Measurements from ENCODE around the gene MED13L. TPM values are rescaled to one million over a fixed set of nuclear protein-coding genes. Genes with fewer than 3 reads are reported as not detected.
A peak's percentile ranks its signal among the peaks of the same experiment; 100 is the strongest.

Gene MED13L
- polyA plus RNA-seq, 1 donor (not counting 4 experiments of a cell fraction or from before 2014, with no cell fraction given): 31.7 TPM

DNA sequence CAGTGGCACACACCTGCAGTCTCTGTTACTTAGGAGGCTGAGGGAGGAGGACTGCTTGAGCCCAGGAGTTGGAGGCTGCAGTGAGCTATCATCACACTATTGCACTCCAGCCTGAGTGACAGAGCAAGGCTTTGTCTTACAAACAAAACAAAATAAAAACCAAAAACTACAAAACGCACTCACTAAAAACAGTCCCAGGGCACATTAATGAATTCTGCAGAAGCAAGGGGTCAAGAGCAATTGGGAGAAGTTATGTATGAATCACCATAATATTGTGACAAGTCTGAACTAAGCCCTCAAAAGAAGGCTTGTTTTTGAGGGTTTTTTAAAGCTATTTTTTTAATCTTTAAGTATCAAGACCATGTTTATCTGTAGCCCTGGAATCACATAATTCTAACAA lies 201.1 kb downstream of the MED13L start:
- Histone ChIP-seq H3K4me2 (ENCODE audit: control insufficient read depth, extremely low read depth, insufficient read depth, low read depth, low read length) (no peak overlapping the region), H3K79me2 (ENCODE audit: control insufficient read depth, insufficient read depth, low read length) (peaks cover 31% of the 10 kb centered on the region), H4K20me1 (ENCODE audit: control insufficient read depth, extremely low read depth, insufficient read depth, low read length) (peaks cover 5% of the 10 kb centered on the region), H3K9me3 (ENCODE audit: control insufficient read depth, low read depth, low read length) (no peaks in the 10 kb centered on the region), H3K4me3 (ENCODE audit: control insufficient read depth in 2 of 3, extremely low read depth in 1 of 3, insufficient read depth in 2 of 3, low read depth in 1 of 3, low read length in 3 of 3) (no peak overlapping the region), H3K4me1 (ENCODE audit: control insufficient read depth, extremely low read depth, insufficient read depth, low read length) (peaks cover 7% of the 10 kb centered on the region), H2AFZ (ENCODE audit: control insufficient read depth, low read length) (no peak overlapping the region), H3K27me3 (ENCODE audit: control insufficient read depth, extremely low read depth, insufficient read depth, low read length) (no peaks in the 10 kb centered on the region), H3K27ac (ENCODE audit: control insufficient read depth, insufficient read depth, low read length) (no peak overlapping the region), H3K9me1 (ENCODE audit: control insufficient read depth, extremely low read depth, insufficient read depth, low read length) (no peaks in the 10 kb centered on the region), H3K36me3 (ENCODE audit: control insufficient read depth in 2 of 2, extremely low read depth in 1 of 2, insufficient read depth in 2 of 2, low read length in 2 of 2) (no peaks in the 10 kb centered on the region), H3K9ac (ENCODE audit: control insufficient read depth, extremely low read depth, insufficient read depth, low read length) (no peak overlapping the region)
- DNase-seq (ENCODE audit: low read depth, low spot score) (no peak), FAIRE-seq (peak; percentile 39)
- dilution Hi-C loops (cut with MboI; ENCODE audit: extremely low pct_ligation_motif_present, low sequenced_read_pairs): no loop called here
- no peak for TF ChIP-seq EZH2 (IDR thresholded peaks at IDR 0.05; ENCODE audit: low read length)
- TF ChIP-seq, protein P1, sequence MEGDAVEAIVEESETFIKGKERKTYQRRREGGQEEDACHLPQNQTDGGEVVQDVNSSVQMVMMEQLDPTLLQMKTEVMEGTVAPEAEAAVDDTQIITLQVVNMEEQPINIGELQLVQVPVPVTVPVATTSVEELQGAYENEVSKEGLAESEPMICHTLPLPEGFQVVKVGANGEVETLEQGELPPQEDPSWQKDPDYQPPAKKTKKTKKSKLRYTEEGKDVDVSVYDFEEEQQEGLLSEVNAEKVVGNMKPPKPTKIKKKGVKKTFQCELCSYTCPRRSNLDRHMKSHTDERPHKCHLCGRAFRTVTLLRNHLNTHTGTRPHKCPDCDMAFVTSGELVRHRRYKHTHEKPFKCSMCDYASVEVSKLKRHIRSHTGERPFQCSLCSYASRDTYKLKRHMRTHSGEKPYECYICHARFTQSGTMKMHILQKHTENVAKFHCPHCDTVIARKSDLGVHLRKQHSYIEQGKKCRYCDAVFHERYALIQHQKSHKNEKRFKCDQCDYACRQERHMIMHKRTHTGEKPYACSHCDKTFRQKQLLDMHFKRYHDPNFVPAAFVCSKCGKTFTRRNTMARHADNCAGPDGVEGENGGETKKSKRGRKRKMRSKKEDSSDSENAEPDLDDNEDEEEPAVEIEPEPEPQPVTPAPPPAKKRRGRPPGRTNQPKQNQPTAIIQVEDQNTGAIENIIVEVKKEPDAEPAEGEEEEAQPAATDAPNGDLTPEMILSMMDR (optimal IDR thresholded peaks at IDR 0.05 in 1 of 3, IDR thresholded peaks at IDR 0.05 in 1 of 3, conservative IDR thresholded peaks at IDR 0.05 in 1 of 3; ENCODE audit: extremely low read depth in 1 of 3, insufficient read depth in 2 of 3, low read length in 3 of 3): no peak

DNA sequence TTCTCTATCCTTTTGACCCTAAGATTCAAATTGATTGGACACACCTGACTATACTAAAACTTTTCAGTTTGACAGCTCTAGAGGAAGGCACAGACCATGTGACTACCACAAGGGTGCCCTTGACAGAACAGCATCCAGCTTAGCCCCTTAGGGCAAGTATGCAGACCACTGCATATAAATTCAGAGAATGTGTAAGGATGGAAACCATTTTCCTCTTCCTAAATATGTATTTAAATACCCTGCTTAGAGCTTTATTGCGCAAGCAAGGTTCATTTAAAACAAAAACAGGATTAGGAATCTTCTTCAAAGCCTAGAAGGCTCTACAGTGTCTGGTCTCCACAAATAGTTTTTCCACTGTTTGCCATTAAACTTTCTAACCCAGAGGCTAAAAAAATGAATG lies 202.8 kb downstream of the MED13L start:
- H3K4me3 ChIP-seq (ENCODE audit: control insufficient read depth in 2 of 3, extremely low read depth in 1 of 3, insufficient read depth in 2 of 3, low read depth in 1 of 3, low read length in 3 of 3): no peak overlapping the region
- no peak overlapping the region for H2AFZ ChIP-seq (ENCODE audit: control insufficient read depth, low read length)
- no peaks in the 10 kb centered on the region for H3K27me3 ChIP-seq (ENCODE audit: control insufficient read depth, extremely low read depth, insufficient read depth, low read length)
- FAIRE-seq: peak; percentile 17
- no peak overlapping the region for H3K4me2 ChIP-seq (ENCODE audit: control insufficient read depth, extremely low read depth, insufficient read depth, low read depth, low read length)
- no peak overlapping the region for H3K9ac ChIP-seq (ENCODE audit: control insufficient read depth, extremely low read depth, insufficient read depth, low read length)
- dilution Hi-C loops (cut with MboI; ENCODE audit: extremely low pct_ligation_motif_present, low sequenced_read_pairs): no loop called here
- peaks cover 7% of the 10 kb centered on the region for H3K4me1 ChIP-seq (ENCODE audit: control insufficient read depth, extremely low read depth, insufficient read depth, low read length)
- no peaks in the 10 kb centered on the region for H3K36me3 ChIP-seq (ENCODE audit: control insufficient read depth in 2 of 2, extremely low read depth in 1 of 2, insufficient read depth in 2 of 2, low read length in 2 of 2)
- H3K27ac ChIP-seq (ENCODE audit: control insufficient read depth, insufficient read depth, low read length): no peak overlapping the region
- peaks cover 9% of the 10 kb centered on the region for H4K20me1 ChIP-seq (ENCODE audit: control insufficient read depth, extremely low read depth, insufficient read depth, low read length)
- TF ChIP-seq, protein P1 (optimal IDR thresholded peaks at IDR 0.05 in 1 of 3, IDR thresholded peaks at IDR 0.05 in 1 of 3, conservative IDR thresholded peaks at IDR 0.05 in 1 of 3; ENCODE audit: extremely low read depth in 1 of 3, insufficient read depth in 2 of 3, low read length in 3 of 3): no peak
- no peak for TF ChIP-seq EZH2 (IDR thresholded peaks at IDR 0.05; ENCODE audit: low read length)
- H3K9me3 ChIP-seq (ENCODE audit: control insufficient read depth, low read depth, low read length): no peaks in the 10 kb centered on the region
- no peak for DNase-seq (ENCODE audit: low read depth, low spot score)
- H3K9me1 ChIP-seq (ENCODE audit: control insufficient read depth, extremely low read depth, insufficient read depth, low read length): no peaks in the 10 kb centered on the region
- peaks cover 40% of the 10 kb centered on the region for H3K79me2 ChIP-seq (ENCODE audit: control insufficient read depth, insufficient read depth, low read length)

All from keratinocyte (primary cell).